Epithelial cell of proximal tubule (primary cell): ENCODE results near the gene CACNA1C. TPM values are rescaled to one million over a fixed set of nuclear protein-coding genes. Genes with fewer than 3 reads are reported as not detected.

ENCODE experiments used
- DNase-seq: peaks from one replicate; pipeline ENCODE4 v3.0.0-alpha.2; 2011; ENCODE audit warnings: low read depth
- H3K4me3 ChIP-seq: 2 replicates; pipeline ENCODE4 v1.5.1; 2011; ENCODE audit warnings: low read depth, mild to moderate bottlenecking, low read length
- total RNA-seq: library from RNA; depleted of rRNA; stranded (reverse); fragments of >200 nt; gene quantifications from 2 replicates; pipeline ENCODE4 v1.2.3, GENCODE V29; 2015
- TF ChIP-seq, protein P1 (sequence below): conservative IDR thresholded peaks from 2 replicates; pipeline ENCODE4 v1.5.1; 2012; ENCODE audit warnings: low read depth, mild to moderate bottlenecking, low read length

CACNA1C gene
- total RNA-seq, 1 donor from 2014 or later = not detected

- no peak overlapping the region for H3K4me3 ChIP-seq
- no peak for DNase-seq
- TF ChIP-seq, protein P1, sequence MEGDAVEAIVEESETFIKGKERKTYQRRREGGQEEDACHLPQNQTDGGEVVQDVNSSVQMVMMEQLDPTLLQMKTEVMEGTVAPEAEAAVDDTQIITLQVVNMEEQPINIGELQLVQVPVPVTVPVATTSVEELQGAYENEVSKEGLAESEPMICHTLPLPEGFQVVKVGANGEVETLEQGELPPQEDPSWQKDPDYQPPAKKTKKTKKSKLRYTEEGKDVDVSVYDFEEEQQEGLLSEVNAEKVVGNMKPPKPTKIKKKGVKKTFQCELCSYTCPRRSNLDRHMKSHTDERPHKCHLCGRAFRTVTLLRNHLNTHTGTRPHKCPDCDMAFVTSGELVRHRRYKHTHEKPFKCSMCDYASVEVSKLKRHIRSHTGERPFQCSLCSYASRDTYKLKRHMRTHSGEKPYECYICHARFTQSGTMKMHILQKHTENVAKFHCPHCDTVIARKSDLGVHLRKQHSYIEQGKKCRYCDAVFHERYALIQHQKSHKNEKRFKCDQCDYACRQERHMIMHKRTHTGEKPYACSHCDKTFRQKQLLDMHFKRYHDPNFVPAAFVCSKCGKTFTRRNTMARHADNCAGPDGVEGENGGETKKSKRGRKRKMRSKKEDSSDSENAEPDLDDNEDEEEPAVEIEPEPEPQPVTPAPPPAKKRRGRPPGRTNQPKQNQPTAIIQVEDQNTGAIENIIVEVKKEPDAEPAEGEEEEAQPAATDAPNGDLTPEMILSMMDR = no peak
These were observed 86.1 kb downstream of the CACNA1C start for GRCh38 chr12:2138871-2139308.

DNA sequence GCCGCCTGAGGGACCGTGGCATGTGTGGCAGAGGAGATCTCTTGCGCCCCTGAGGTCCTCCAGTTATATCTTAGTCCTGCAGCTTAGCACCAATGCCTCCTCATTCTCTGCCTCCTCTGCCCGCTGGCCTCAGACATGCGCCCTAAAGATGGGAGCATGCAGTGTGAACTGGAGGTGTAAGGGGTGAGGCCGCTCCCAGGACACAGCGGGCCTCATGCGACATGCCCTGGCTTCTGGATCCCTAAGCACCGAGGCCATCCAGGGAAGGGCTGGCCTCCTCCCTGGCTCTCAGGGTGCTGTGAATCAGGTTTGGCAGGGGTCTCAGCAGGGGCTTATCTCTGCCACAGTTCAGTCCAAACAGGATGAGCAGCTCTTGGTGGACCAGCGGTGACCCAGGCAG lies 86.9 kb downstream of the CACNA1C start:
- TF ChIP-seq, protein P1 = no peak
- H3K4me3 ChIP-seq = no peak overlapping the region

DNA sequence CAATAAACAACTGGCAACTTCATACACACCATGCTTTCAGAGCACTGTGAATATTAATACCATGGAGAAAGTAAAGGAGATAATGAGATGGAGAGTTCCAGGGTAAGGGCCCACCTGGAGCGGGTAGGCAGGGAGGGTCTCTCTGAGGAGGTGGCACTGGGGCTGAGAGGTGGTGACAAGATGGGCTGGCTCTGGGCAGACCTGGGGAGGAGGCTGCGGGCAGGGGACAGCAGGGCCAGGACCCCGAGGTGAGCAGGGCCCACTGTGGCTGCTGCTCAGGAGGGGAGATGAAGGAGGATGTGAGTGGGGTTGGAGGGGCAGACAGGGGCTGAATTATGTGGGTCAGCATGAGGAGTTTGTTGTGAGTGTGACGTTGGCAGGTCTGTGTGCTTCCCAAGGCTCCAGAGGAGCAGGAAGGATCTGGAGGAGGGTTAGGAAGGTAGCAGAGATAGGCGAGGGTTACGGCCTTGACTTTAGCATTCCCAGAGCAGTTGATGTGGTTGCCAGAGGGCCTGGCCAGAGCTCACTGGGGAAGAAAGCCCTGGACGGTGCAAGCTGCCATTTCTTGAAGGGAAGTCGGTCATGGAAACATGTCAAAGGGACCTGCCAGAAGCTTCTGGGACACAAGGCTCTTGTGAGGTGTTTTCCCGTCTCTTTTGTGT lies 88.2 kb downstream of the CACNA1C start:
- TF ChIP-seq, protein P1 = no peak
- no peak for DNase-seq
- no peak overlapping the region for H3K4me3 ChIP-seq

More for the DNA sequence above, 86.9 kb downstream of the CACNA1C start:
- no peak for DNase-seq

GRCh38 chr12:2142068-2142467 lies 89.3 kb downstream of the CACNA1C start:
- no peak for DNase-seq
- TF ChIP-seq, protein P1 = no peak

GRCh38 chr12:2144951-2145350 lies 92.2 kb downstream of the CACNA1C start:
- H3K4me3 ChIP-seq = no peak overlapping the region
- DNase-seq = no peak

More at GRCh38 chr12:2142068-2142467, 89.3 kb downstream of the CACNA1C start:
- H3K4me3 ChIP-seq = no peak overlapping the region

GRCh38 chr12:2145433-2145998 lies 92.7 kb downstream of the CACNA1C start:
- DNase-seq = no peak
- H3K4me3 ChIP-seq = no peak overlapping the region
- TF ChIP-seq, protein P1 = no peak

More at GRCh38 chr12:2144951-2145350, 92.2 kb downstream of the CACNA1C start:
- TF ChIP-seq, protein P1 = no peak
